Measurements from ENCODE around the gene NDST1. TPM values are rescaled to one million over a fixed set of nuclear protein-coding genes. Genes with fewer than 3 reads are reported as not detected.

The NDST1 gene
- total RNA-seq, 1 donor from 2014 or later, result 321 TPM

DNA sequence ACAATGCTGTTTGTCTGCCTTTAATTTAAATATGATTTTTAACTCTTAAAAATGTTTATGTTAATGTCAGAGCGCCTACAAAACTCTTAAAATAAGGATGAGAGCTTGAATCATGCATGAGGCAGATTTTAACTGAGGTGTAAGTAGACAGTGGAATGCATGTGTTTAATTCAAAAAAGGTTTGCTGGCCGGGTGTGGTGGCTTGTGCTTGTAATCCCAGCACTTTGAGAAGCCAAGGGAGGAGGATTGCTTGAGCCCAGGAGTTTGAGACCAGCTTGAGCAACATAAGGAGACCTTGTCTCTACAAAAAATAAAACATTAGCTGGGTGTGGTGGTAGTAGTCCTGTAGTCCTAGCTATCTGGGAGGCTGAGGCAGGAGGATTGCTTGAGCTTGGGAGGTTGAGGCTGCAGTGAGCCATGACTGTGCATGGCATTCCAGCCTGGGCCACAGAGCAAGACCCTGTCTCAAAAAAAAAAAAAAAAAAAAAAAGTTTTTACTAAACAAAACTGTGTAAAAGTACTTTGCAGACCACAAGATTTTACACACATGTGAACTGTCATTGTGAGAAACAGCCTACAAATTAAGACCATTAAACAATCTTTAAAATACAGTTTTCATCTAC is 21.1 kb downstream of the NDST1 start:
- no peaks in the 10 kb centered on the region for H3K9me3 ChIP-seq (ENCODE audit: insufficient read depth, low read depth, low read length)
- H3K9me3 Mint-ChIP-seq (ENCODE audit: unreplicated experiment), result no peaks in the 10 kb centered on the region
- FAIRE-seq (no peak), DNase-seq (ENCODE audit: low read depth) (no peak)
- no peaks in the 10 kb centered on the region for H3K27me3 ChIP-seq (ENCODE audit: insufficient read depth, low read length)
- peak overlapping the region; percentile 53 for H3K27ac Mint-ChIP-seq (ENCODE audit: unreplicated experiment)
- H3K36me3 Mint-ChIP-seq (ENCODE audit: low read depth, unreplicated experiment), result peaks cover 13% of the 10 kb centered on the region
- H2AFZ ChIP-seq (ENCODE audit: low read depth, low read length), result no peak overlapping the region
- peaks cover 94% of the 10 kb centered on the region for H3K79me2 ChIP-seq (ENCODE audit: insufficient read depth, low read length)
- peaks cover 33% of the 10 kb centered on the region for H3K36me3 ChIP-seq (ENCODE audit: insufficient read depth, low read length)
- H3K9ac ChIP-seq (ENCODE audit: low read length), result no peak overlapping the region
- no peak overlapping the region for H3K4me3 Mint-ChIP-seq (ENCODE audit: unreplicated experiment)
- no peak overlapping the region for H3K4me2 ChIP-seq (ENCODE audit: low read length)
- peaks cover 87% of the 10 kb centered on the region for H4K20me1 ChIP-seq (ENCODE audit: insufficient read depth, low read length)
- H3K27me3 Mint-ChIP-seq (ENCODE audit: low read depth, unreplicated experiment), result no peaks in the 10 kb centered on the region
- TF ChIP-seq EZH2 (IDR thresholded peaks at IDR 0.05; ENCODE audit: insufficient read depth, low read length), result no peak
- TF ChIP-seq, protein P1, sequence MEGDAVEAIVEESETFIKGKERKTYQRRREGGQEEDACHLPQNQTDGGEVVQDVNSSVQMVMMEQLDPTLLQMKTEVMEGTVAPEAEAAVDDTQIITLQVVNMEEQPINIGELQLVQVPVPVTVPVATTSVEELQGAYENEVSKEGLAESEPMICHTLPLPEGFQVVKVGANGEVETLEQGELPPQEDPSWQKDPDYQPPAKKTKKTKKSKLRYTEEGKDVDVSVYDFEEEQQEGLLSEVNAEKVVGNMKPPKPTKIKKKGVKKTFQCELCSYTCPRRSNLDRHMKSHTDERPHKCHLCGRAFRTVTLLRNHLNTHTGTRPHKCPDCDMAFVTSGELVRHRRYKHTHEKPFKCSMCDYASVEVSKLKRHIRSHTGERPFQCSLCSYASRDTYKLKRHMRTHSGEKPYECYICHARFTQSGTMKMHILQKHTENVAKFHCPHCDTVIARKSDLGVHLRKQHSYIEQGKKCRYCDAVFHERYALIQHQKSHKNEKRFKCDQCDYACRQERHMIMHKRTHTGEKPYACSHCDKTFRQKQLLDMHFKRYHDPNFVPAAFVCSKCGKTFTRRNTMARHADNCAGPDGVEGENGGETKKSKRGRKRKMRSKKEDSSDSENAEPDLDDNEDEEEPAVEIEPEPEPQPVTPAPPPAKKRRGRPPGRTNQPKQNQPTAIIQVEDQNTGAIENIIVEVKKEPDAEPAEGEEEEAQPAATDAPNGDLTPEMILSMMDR (IDR thresholded peaks at IDR 0.05; ENCODE audit: insufficient read depth, low read depth, low read length), result no peak
- H3K4me1 ChIP-seq (ENCODE audit: insufficient read depth, low read length), result peaks cover 6% of the 10 kb centered on the region
- H3K4me3 ChIP-seq (ENCODE audit: insufficient read depth, low read depth, low read length), result no peak overlapping the region
- no peak overlapping the region for H3K27ac ChIP-seq (ENCODE audit: low read depth, low read length)
- peaks cover 34% of the 10 kb centered on the region for H3K4me1 Mint-ChIP-seq (ENCODE audit: low read depth, unreplicated experiment)

DNA sequence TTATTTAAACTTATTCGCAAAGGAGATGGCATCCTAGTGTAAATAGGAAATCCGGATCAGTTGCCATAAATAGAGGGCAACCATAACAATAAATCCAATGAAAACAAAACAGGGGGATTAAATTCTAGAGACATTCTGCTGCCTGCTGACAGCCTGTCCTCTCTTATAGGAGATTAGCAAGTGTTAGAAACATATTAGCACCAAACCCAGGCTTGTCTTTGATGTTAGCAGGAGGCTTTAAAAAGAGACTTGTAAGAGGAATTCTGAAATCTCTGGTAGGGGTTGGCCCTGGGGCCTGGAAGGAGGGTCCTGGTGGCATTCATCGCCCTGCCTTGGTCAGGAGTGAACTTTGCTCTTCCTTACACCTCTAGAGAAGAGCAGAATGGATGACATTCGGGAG is 21.6 kb downstream of the NDST1 start:
- H3K36me3 Mint-ChIP-seq (ENCODE audit: low read depth, unreplicated experiment), result peaks cover 15% of the 10 kb centered on the region
- Histone ChIP-seq H2AFZ (ENCODE audit: low read depth, low read length) (no peak overlapping the region), H3K4me3 (ENCODE audit: insufficient read depth, low read depth, low read length) (no peak overlapping the region), H3K9me3 (ENCODE audit: insufficient read depth, low read depth, low read length) (no peaks in the 10 kb centered on the region), H3K9ac (ENCODE audit: low read length) (no peak overlapping the region), H3K79me2 (ENCODE audit: insufficient read depth, low read length) (peaks cover 94% of the 10 kb centered on the region), H3K27me3 (ENCODE audit: insufficient read depth, low read length) (no peaks in the 10 kb centered on the region), H3K4me1 (ENCODE audit: insufficient read depth, low read length) (peaks cover 4% of the 10 kb centered on the region), H3K36me3 (ENCODE audit: insufficient read depth, low read length) (peaks cover 34% of the 10 kb centered on the region), H4K20me1 (ENCODE audit: insufficient read depth, low read length) (peaks cover 87% of the 10 kb centered on the region), H3K27ac (ENCODE audit: low read depth, low read length) (no peak overlapping the region), H3K4me2 (ENCODE audit: low read length) (no peak overlapping the region)
- DNase-seq (ENCODE audit: low read depth) (no peak), FAIRE-seq (no peak)
- peaks cover 33% of the 10 kb centered on the region for H3K4me1 Mint-ChIP-seq (ENCODE audit: low read depth, unreplicated experiment)
- H3K27ac Mint-ChIP-seq (ENCODE audit: unreplicated experiment), result no peak overlapping the region
- H3K9me3 Mint-ChIP-seq (ENCODE audit: unreplicated experiment), result no peaks in the 10 kb centered on the region
- no peaks in the 10 kb centered on the region for H3K27me3 Mint-ChIP-seq (ENCODE audit: low read depth, unreplicated experiment)
- no peak for TF ChIP-seq EZH2 (IDR thresholded peaks at IDR 0.05; ENCODE audit: insufficient read depth, low read length)
- TF ChIP-seq, protein P1 (IDR thresholded peaks at IDR 0.05; ENCODE audit: insufficient read depth, low read depth, low read length), result no peak
- no peak overlapping the region for H3K4me3 Mint-ChIP-seq (ENCODE audit: unreplicated experiment)

DNA sequence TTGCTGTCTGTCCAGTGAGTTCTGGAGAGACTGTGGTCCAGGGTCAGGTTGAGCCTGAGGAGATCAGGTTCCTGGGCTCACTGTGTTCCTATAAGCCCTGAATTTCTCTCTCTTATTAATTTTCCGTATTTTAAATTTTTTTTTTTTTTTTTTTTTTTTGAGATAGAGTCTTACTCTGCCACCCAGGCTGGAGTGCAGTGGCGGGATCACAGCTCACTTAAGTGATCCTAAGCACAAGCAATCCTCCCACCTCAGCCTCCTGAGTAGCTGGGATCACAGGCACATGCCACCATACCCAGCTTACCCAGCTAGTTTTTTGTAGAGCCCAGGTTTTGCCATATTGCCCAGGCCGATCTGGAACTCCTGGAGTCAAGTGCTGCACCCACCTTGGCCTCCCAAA is 22.5 kb downstream of the NDST1 start:
- H3K4me1 Mint-ChIP-seq (ENCODE audit: low read depth, unreplicated experiment), result peaks cover 31% of the 10 kb centered on the region
- TF ChIP-seq, protein P1 (IDR thresholded peaks at IDR 0.05; ENCODE audit: insufficient read depth, low read depth, low read length), result no peak
- no peak for TF ChIP-seq EZH2 (IDR thresholded peaks at IDR 0.05; ENCODE audit: insufficient read depth, low read length)
- H3K9ac ChIP-seq (ENCODE audit: low read length), result no peak overlapping the region
- no peak overlapping the region for H2AFZ ChIP-seq (ENCODE audit: low read depth, low read length)
- H3K4me3 ChIP-seq (ENCODE audit: insufficient read depth, low read depth, low read length), result no peak overlapping the region
- peaks cover 94% of the 10 kb centered on the region for H3K79me2 ChIP-seq (ENCODE audit: insufficient read depth, low read length)
- H3K27me3 Mint-ChIP-seq (ENCODE audit: low read depth, unreplicated experiment), result no peaks in the 10 kb centered on the region
- peaks cover 87% of the 10 kb centered on the region for H4K20me1 ChIP-seq (ENCODE audit: insufficient read depth, low read length)
- H3K4me3 Mint-ChIP-seq (ENCODE audit: unreplicated experiment), result no peak overlapping the region
- FAIRE-seq (no peak), DNase-seq (ENCODE audit: low read depth) (no peak)
- H3K9me3 ChIP-seq (ENCODE audit: insufficient read depth, low read depth, low read length), result no peaks in the 10 kb centered on the region
- H3K9me3 Mint-ChIP-seq (ENCODE audit: unreplicated experiment), result no peaks in the 10 kb centered on the region
- H3K36me3 ChIP-seq (ENCODE audit: insufficient read depth, low read length), result peaks cover 41% of the 10 kb centered on the region
- no peaks in the 10 kb centered on the region for H3K27me3 ChIP-seq (ENCODE audit: insufficient read depth, low read length)
- H3K27ac ChIP-seq (ENCODE audit: low read depth, low read length), result no peak overlapping the region
- H3K4me1 ChIP-seq (ENCODE audit: insufficient read depth, low read length), result no peaks in the 10 kb centered on the region
- H3K27ac Mint-ChIP-seq (ENCODE audit: unreplicated experiment), result peak overlapping the region; percentile 50
- H3K4me2 ChIP-seq (ENCODE audit: low read length), result no peak overlapping the region
- H3K36me3 Mint-ChIP-seq (ENCODE audit: low read depth, unreplicated experiment), result peaks cover 18% of the 10 kb centered on the region

All from astrocyte (in vitro differentiated cells and primary cell).